CD14-positive monocyte (primary cell): ENCODE results near the gene TRPC6. TPM values are rescaled to one million over a fixed set of nuclear protein-coding genes. Genes with fewer than 3 reads are reported as not detected.
A peak's percentile ranks its signal among the peaks of the same experiment; 100 is the strongest.

ENCODE experiments used
- DNase-seq, 3 donors: peaks; one replicate each; pipeline ENCODE4 v3.0.0-alpha.2; 2011 to 2022
- H2AFZ ChIP-seq: 2 replicates; pipeline ENCODE4 v1.6.0; 2012; ENCODE audit warnings: mild to moderate bottlenecking, low read depth, low read length, inconsistent platforms; ENCODE audit not compliant: insufficient read depth, poor library complexity, severe bottlenecking
- H3K27ac ChIP-seq, 2 donors: 1 replicate in 1 of 2; 2 replicates in 1 of 2; pipeline ENCODE4 v1.5.1; 2012 to 2013; ENCODE audit warnings: low read length in 2 of 2, control low read depth in 1 of 2, inconsistent platforms in 1 of 2, low read depth in 1 of 2, mild to moderate bottlenecking in 1 of 2
- H3K27me3 ChIP-seq, 2 donors: one replicate each; pipeline versions ENCODE4 v1.6.0 to v1.6.1; 2011 to 2013; ENCODE audit warnings: low read length in 2 of 2; ENCODE audit not compliant: control insufficient read depth in 2 of 2, insufficient read depth in 2 of 2
- H3K36me3 ChIP-seq, 2 donors: replicated peaks in 1 of 2; 1 replicate in 1 of 2; 2 replicates in 1 of 2; pipeline versions ENCODE4 v1.5.1 to v1.6.1; 2012 to 2013; ENCODE audit warnings: low read length in 2 of 2, control low read depth in 1 of 2, inconsistent platforms in 1 of 2, mild to moderate bottlenecking in 1 of 2; ENCODE audit not compliant: insufficient read depth in 2 of 2, control insufficient read depth in 1 of 2
- H3K4me1 ChIP-seq, 2 donors: 1 replicate in 1 of 2; 2 replicates in 1 of 2; pipeline versions ENCODE4 v1.5.1 to v1.6.1; 2012 to 2013; ENCODE audit warnings: low read length in 2 of 2, control low read depth in 1 of 2, inconsistent platforms in 1 of 2, mild to moderate bottlenecking in 1 of 2, moderate library complexity in 1 of 2; ENCODE audit not compliant: insufficient read depth in 2 of 2, control insufficient read depth in 1 of 2
- H3K4me2 ChIP-seq: replicated peaks from 2 replicates; pipeline ENCODE3; 2012; ENCODE audit warnings: low read length, moderate library complexity, mild to moderate bottlenecking; ENCODE audit not compliant: poor library complexity, severe bottlenecking; ENCODE audit errors: extremely low read depth
- H3K4me3 ChIP-seq, 3 experiments: fragments of 200-600 bp in 1 of 3; sonication (generic) in 1 of 3; replicated peaks in 1 of 3; 1 replicate in 2 of 3; 2 replicates in 1 of 3; pipeline ENCODE4 v1.5.1; 2011 to 2013; ENCODE audit warnings: low read length in 3 of 3, mild to moderate bottlenecking in 3 of 3, control low read depth in 2 of 3, low read depth in 2 of 3, inconsistent platforms in 1 of 3, moderate library complexity in 1 of 3
- H3K79me2 ChIP-seq: 2 replicates; pipeline ENCODE4 v1.6.0; 2012; ENCODE audit warnings: mild to moderate bottlenecking, control low read depth, inconsistent platforms, low read length, moderate library complexity; ENCODE audit not compliant: insufficient read depth
- H3K9ac ChIP-seq: 2 replicates; pipeline ENCODE4 v1.6.0; 2017; ENCODE audit warnings: low read length, mild to moderate bottlenecking; ENCODE audit not compliant: insufficient read depth, poor library complexity, severe bottlenecking
- H3K9me3 ChIP-seq, 2 donors: replicated peaks in 1 of 2; 1 replicate in 1 of 2; 2 replicates in 1 of 2; pipeline versions ENCODE4 v1.5.1 to v1.6.1; 2012 to 2013; ENCODE audit warnings: low read length in 2 of 2, control low read depth in 1 of 2; ENCODE audit not compliant: control insufficient read depth in 1 of 2, insufficient read depth in 1 of 2
- H4K20me1 ChIP-seq: 2 replicates; pipeline ENCODE4 v1.6.0; 2012; ENCODE audit warnings: mild to moderate bottlenecking, low read length, control low read depth, moderate library complexity; ENCODE audit not compliant: insufficient read depth
- H3K27ac Mint-ChIP-seq, 7 donors: one replicate each; pipeline ENCODE4 v1.8.0; 2020; ENCODE audit warnings: mild to moderate bottlenecking in 7 of 7, mixed read lengths in 7 of 7, moderate library complexity in 6 of 7, inconsistent platforms in 2 of 7
- H3K27me3 Mint-ChIP-seq, 3 donors: one replicate each; pipeline ENCODE4 v1.8.0; 2021 to 2022; ENCODE audit warnings: low read depth in 3 of 3, mild to moderate bottlenecking in 3 of 3, mixed read lengths in 3 of 3, moderate library complexity in 3 of 3, inconsistent platforms in 1 of 3
- H3K36me3 Mint-ChIP-seq, 2 donors: one replicate each; pipeline ENCODE4 v1.8.0; 2020; ENCODE audit warnings: mixed read lengths in 2 of 2, inconsistent platforms in 1 of 2, mild to moderate bottlenecking in 1 of 2
- H3K4me1 Mint-ChIP-seq: one replicate; pipeline ENCODE4 v1.8.0; 2020; ENCODE audit warnings: mild to moderate bottlenecking, mixed read lengths
- H3K4me3 Mint-ChIP-seq, 2 donors: one replicate each; pipeline ENCODE4 v1.8.0; 2020; ENCODE audit warnings: mild to moderate bottlenecking in 2 of 2, mixed read lengths in 2 of 2, moderate library complexity in 1 of 2
- H3K9me3 Mint-ChIP-seq, 7 donors: one replicate each; pipeline ENCODE4 v1.8.0; 2020 to 2022; ENCODE audit warnings: mixed read lengths in 7 of 7, mild to moderate bottlenecking in 6 of 7, moderate library complexity in 6 of 7, inconsistent platforms in 2 of 7
- WGBS: methylation state at CpG from one replicate; pipeline ENCODE4 v1.1.5; 2013; ENCODE audit warnings: missing lambda C conversion rate; ENCODE audit not compliant: insufficient coverage; 5-methylcytosine and 5-hydroxymethylcytosine counted together
- intact Hi-C, 2 donors: fragments of 100-400 bp; cut with micrococcal nuclease; formaldehyde crosslinking; loops; one replicate each; pipeline versions ENCODE4 v1.15.0 to v1.15.1; 2023
- polyA plus RNA-seq, 3 donors: library from polyadenylated mRNA; depleted of rRNA in 1 of 3; unstranded in 2 of 3; stranded (reverse) in 1 of 3; fragments of 300-500 nt in 2 of 3; fragments of >200 nt in 1 of 3; fragmentation: Illumina TruSeq in 2 of 3; gene quantifications; 1 replicate in 2 of 3; 2 replicates in 1 of 3; pipeline ENCODE4 v1.2.3, GENCODE V29; 2012 to 2021
- TF ChIP-seq, protein P1 (sequence below): fragments of 200-600 bp; IDR thresholded peaks from one replicate; pipeline ENCODE4 v1.8.0; 2022; ENCODE audit warnings: antibody characterized with exemption, mild to moderate bottlenecking

TRPC6 gene
- polyA plus RNA-seq, 3 donors, result 0.01 TPM; not detected in 2

DNA sequence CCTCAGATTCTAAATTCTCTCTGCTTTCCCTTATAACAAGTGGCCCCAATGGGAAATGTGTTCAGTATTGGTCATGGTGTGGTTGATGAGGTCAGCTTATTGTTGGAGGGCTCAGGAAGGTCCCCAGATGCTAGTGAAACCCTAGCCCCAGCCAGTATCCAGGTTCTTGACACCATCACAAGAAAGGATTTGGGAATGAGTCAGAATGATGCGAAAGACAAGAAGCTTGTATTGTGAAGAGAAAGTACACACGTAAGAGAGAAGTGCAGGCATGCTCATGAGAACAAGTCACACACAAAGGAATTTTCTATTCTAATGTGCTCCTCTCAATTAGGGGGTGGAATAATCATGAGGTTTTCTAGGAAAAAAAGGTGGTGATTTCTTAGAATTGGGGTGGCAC, 34.9 kb upstream of the TRPC6 start:
- H3K4me3 Mint-ChIP-seq, result no peak overlapping the region
- H3K9me3 Mint-ChIP-seq, result peaks cover 0 to 4% (median 0%) of the 10 kb centered on the region in 7 donors
- TF ChIP-seq, protein P1, sequence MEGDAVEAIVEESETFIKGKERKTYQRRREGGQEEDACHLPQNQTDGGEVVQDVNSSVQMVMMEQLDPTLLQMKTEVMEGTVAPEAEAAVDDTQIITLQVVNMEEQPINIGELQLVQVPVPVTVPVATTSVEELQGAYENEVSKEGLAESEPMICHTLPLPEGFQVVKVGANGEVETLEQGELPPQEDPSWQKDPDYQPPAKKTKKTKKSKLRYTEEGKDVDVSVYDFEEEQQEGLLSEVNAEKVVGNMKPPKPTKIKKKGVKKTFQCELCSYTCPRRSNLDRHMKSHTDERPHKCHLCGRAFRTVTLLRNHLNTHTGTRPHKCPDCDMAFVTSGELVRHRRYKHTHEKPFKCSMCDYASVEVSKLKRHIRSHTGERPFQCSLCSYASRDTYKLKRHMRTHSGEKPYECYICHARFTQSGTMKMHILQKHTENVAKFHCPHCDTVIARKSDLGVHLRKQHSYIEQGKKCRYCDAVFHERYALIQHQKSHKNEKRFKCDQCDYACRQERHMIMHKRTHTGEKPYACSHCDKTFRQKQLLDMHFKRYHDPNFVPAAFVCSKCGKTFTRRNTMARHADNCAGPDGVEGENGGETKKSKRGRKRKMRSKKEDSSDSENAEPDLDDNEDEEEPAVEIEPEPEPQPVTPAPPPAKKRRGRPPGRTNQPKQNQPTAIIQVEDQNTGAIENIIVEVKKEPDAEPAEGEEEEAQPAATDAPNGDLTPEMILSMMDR, result no peak
- H3K4me1 Mint-ChIP-seq, result no peaks in the 10 kb centered on the region
- Histone ChIP-seq H2AFZ (no peak overlapping the region), H3K9me3 (no peaks in the 10 kb centered on the region), H3K27me3 (no peaks in the 10 kb centered on the region), H4K20me1 (no peaks in the 10 kb centered on the region), H3K4me1 (no peaks in the 10 kb centered on the region), H3K9ac (no peak overlapping the region), H3K27ac (no peak overlapping the region), H3K4me2 (no peak overlapping the region), H3K36me3 (no peaks in the 10 kb centered on the region), H3K4me3 (no peak overlapping the region), H3K79me2 (no peaks in the 10 kb centered on the region)
- H3K27ac Mint-ChIP-seq, result no peak overlapping the region
- no peaks in the 10 kb centered on the region for H3K36me3 Mint-ChIP-seq
- peaks cover 0 to 2% (median 2%) of the 10 kb centered on the region in 3 donors for H3K27me3 Mint-ChIP-seq
- WGBS, result 100% methylated on average over 1 of the region's 2 CpGs
- intact Hi-C loops, result no loop called here
- no peak for DNase-seq

DNA sequence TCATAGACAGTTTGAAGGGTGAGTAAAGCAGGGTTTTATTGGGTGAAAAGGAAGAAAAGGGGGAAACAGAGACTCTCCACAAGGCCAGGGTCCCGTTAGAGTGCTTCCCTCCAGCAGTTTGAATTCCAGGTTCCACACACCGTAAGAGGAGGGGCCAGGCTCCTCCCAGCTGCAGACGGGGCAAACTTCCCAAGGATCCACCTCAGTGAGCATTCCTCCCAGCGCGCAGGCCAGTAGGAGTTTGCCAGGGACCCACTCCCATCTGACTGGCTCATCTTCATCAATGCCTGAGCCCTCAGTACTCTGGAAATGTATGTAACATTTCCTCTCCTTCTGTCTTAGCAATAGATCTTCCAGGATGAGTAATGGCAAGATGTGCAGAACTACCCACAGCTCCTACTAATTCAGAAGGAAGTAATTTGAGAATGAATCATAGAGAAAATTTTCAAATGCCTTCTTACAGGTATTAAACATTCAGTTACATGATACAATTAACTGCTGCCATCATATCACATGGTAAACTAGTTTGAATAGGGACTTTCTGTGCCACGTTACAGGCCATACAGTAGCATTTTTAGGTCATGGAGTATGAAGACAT, 34.0 kb upstream of the TRPC6 start:
- H3K4me1 Mint-ChIP-seq, result no peaks in the 10 kb centered on the region
- no peak overlapping the region for H3K4me2 ChIP-seq
- H3K4me3 Mint-ChIP-seq, result no peak overlapping the region
- H2AFZ ChIP-seq, result no peak overlapping the region
- no peak overlapping the region for H3K27ac ChIP-seq
- TF ChIP-seq, protein P1, result no peak
- H3K36me3 ChIP-seq, result no peaks in the 10 kb centered on the region
- H4K20me1 ChIP-seq, result no peaks in the 10 kb centered on the region
- H3K9me3 ChIP-seq, result no peaks in the 10 kb centered on the region
- H3K79me2 ChIP-seq, result no peaks in the 10 kb centered on the region
- H3K4me3 ChIP-seq, result no peak overlapping the region
- no peak for DNase-seq
- H3K27me3 Mint-ChIP-seq, result peaks cover 0 to 2% (median 0%) of the 10 kb centered on the region in 3 donors
- peaks cover 0 to 4% (median 0%) of the 10 kb centered on the region in 7 donors for H3K9me3 Mint-ChIP-seq
- intact Hi-C loops, result no loop called here
- no peak overlapping the region for H3K9ac ChIP-seq
- WGBS, result 50% methylated on average over 2 of the region's 6 CpGs
- peak overlapping the region in 1 of 7 donors; percentile 30 for H3K27ac Mint-ChIP-seq
- H3K4me1 ChIP-seq, result no peaks in the 10 kb centered on the region
- no peaks in the 10 kb centered on the region for H3K27me3 ChIP-seq
- H3K36me3 Mint-ChIP-seq, result no peaks in the 10 kb centered on the region
